H1 (cell line): ENCODE results near the gene MCF2L. TPM values are rescaled to one million over a fixed set of nuclear protein-coding genes. Genes with fewer than 3 reads are reported as not detected.

Experiments used
- CTCF ChIA-PET: fragments of 300-600 bp; sonication (Branson Sonifier 250); formaldehyde crosslinking; loops from one replicate; lab custom pipeline; 2021; ENCODE audit not compliant: partially characterized antibody; lab: Charles Lee
- POLR2A ChIA-PET: fragments of 300-600 bp; sonication (Branson Sonifier 250); formaldehyde crosslinking; loops from one replicate; lab custom pipeline; 2021; ENCODE audit warnings: inconsistent platforms; ENCODE audit not compliant: partially characterized antibody; lab: Charles Lee
- DNase-seq, 2 experiments: peaks; one replicate each; pipeline versions ENCODE4 v3.0.0 to v3.0.0-alpha.2; 2010 to 2022; ENCODE audit warnings: low spot score in 2 of 2, low read depth in 1 of 2, mixed read lengths in 1 of 2
- FAIRE-seq: peaks from 2 replicates; lab custom pipeline; 2011; peaks lifted over from hg19 to GRCh38; lab: Jason Lieb, UNC
- H2AFZ ChIP-seq: 2 replicates; pipeline ENCODE4 v1.8.1; 2012; ENCODE audit warnings: low read length, inconsistent platforms
- H2AK5ac ChIP-seq: 2 replicates; pipeline ENCODE4 v1.6.1; 2013; ENCODE audit warnings: low read depth, low read length
- H2BK120ac ChIP-seq: replicated peaks from 2 replicates; pipeline ENCODE3; 2013; ENCODE audit warnings: low read depth, low read length, inconsistent platforms
- H2BK12ac ChIP-seq: 2 replicates; pipeline ENCODE4 v1.6.1; 2013; ENCODE audit warnings: low read depth, low read length
- H2BK15ac ChIP-seq: 2 replicates; pipeline ENCODE4 v1.6.1; 2013; ENCODE audit warnings: low read length
- H2BK20ac ChIP-seq: 2 replicates; pipeline ENCODE4 v1.6.1; 2013; ENCODE audit warnings: low read length
- H2BK5ac ChIP-seq: 2 replicates; pipeline ENCODE4 v1.6.1; 2013; ENCODE audit warnings: low read depth, low read length
- H3K14ac ChIP-seq: 2 replicates; pipeline ENCODE4 v1.6.1; 2013; ENCODE audit warnings: inconsistent platforms; ENCODE audit not compliant: insufficient read length
- H3K18ac ChIP-seq: 2 replicates; pipeline ENCODE4 v1.6.1; 2013; ENCODE audit warnings: low read length; ENCODE audit errors: extremely low read depth
- H3K23ac ChIP-seq: 2 replicates; pipeline ENCODE4 v1.6.1; 2013; ENCODE audit warnings: inconsistent platforms; ENCODE audit not compliant: insufficient read length
- H3K23me2 ChIP-seq: 2 replicates; pipeline ENCODE4 v1.6.1; 2013; ENCODE audit warnings: low read depth, low read length
- H3K27ac ChIP-seq: 2 replicates; pipeline ENCODE4 v1.6.1; 2011; ENCODE audit warnings: low read depth, low read length, inconsistent platforms
- H3K27me3 ChIP-seq, 4 experiments: replicated peaks in 1 of 4; 1 replicate in 1 of 4; 2 replicates in 3 of 4; pipeline versions ENCODE4 v1.6.1 to v1.8.1; 2011 to 2013; ENCODE audit warnings: low read length in 3 of 4, mild to moderate bottlenecking in 3 of 4, inconsistent platforms in 2 of 4, mixed read lengths in 2 of 4, moderate library complexity in 1 of 4; ENCODE audit not compliant: control insufficient read depth in 3 of 4, insufficient read depth in 3 of 4; ENCODE audit errors: extremely low read depth in 1 of 4
- H3K36me3 ChIP-seq, 4 experiments: 2 replicates each; pipeline versions ENCODE4 v1.6.1 to v1.8.1; 2011 to 2013; ENCODE audit warnings: mild to moderate bottlenecking in 4 of 4, low read length in 3 of 4, moderate library complexity in 2 of 4, control low read depth in 1 of 4, inconsistent platforms in 1 of 4; ENCODE audit not compliant: insufficient read depth in 4 of 4, control insufficient read depth in 2 of 4
- H3K4ac ChIP-seq: replicated peaks from 2 replicates; pipeline ENCODE3; 2013; ENCODE audit warnings: low read length, low read depth, mixed read lengths, inconsistent platforms; ENCODE audit not compliant: insufficient read length
- H3K4me1 ChIP-seq, 4 experiments: replicated peaks in 1 of 4; 1 replicate in 1 of 4; 2 replicates in 3 of 4; pipeline versions ENCODE4 v1.6.1 to v1.8.1; 2011 to 2013; ENCODE audit warnings: low read length in 3 of 4, inconsistent platforms in 2 of 4, mixed read lengths in 1 of 4; ENCODE audit not compliant: insufficient read depth in 4 of 4, control insufficient read depth in 3 of 4
- H3K4me2 ChIP-seq, 2 experiments: 2 replicates each; pipeline versions ENCODE4 v1.6.1 to v1.8.1; 2011 to 2013; ENCODE audit warnings: low read depth in 2 of 2, low read length in 2 of 2, control low read depth in 1 of 2, inconsistent platforms in 1 of 2, mild to moderate bottlenecking in 1 of 2; ENCODE audit not compliant: insufficient read depth in 1 of 2
- H3K4me3 ChIP-seq, 4 experiments: fragments of 200-600, 300-600 bp in 1 of 4; sonication (generic), shearing (Covaris generic), sonication (Bioruptor Twin) in 1 of 4; 2 replicates each; pipeline versions ENCODE4 v1.5.1 to v1.8.1; 2011 to 2016; ENCODE audit warnings: low read length in 4 of 4, low read depth in 3 of 4, control low read depth in 2 of 4, inconsistent platforms in 2 of 4, mild to moderate bottlenecking in 2 of 4, mixed read lengths in 1 of 4, moderate library complexity in 1 of 4; ENCODE audit not compliant: insufficient read depth in 2 of 4; ENCODE audit errors: extremely low read depth in 1 of 4
- H3K56ac ChIP-seq: replicated peaks from 2 replicates; pipeline ENCODE3; 2013; ENCODE audit warnings: low read depth, mild to moderate bottlenecking, mixed read lengths, low read length, inconsistent platforms; ENCODE audit not compliant: insufficient read length
- H3K79me1 ChIP-seq: 2 replicates; pipeline ENCODE4 v1.6.1; 2013; ENCODE audit warnings: low read depth, low read length, control low read depth
- H3K79me2 ChIP-seq, 2 experiments: 2 replicates each; pipeline versions ENCODE4 v1.6.1 to v1.8.1; 2012 to 2013; ENCODE audit warnings: low read length in 2 of 2, mild to moderate bottlenecking in 2 of 2, inconsistent platforms in 1 of 2; ENCODE audit not compliant: insufficient read depth in 2 of 2, control insufficient read depth in 1 of 2
- H3K9ac ChIP-seq, 4 experiments: replicated peaks in 1 of 4; 1 replicate in 1 of 4; 2 replicates in 3 of 4; pipeline versions ENCODE4 v1.6.1 to v1.8.1; 2011 to 2013; ENCODE audit warnings: low read depth in 3 of 4, low read length in 3 of 4, control low read depth in 2 of 4, mild to moderate bottlenecking in 2 of 4, moderate library complexity in 2 of 4, inconsistent platforms in 1 of 4; ENCODE audit errors: extremely low read depth in 1 of 4
- H3K9me3 ChIP-seq, 2 experiments: 2 replicates each; pipeline versions ENCODE4 v1.6.1 to v1.8.1; 2012 to 2013; ENCODE audit warnings: mild to moderate bottlenecking in 2 of 2, moderate library complexity in 2 of 2, control low read depth in 1 of 2, inconsistent platforms in 1 of 2, low read depth in 1 of 2, low read length in 1 of 2, mixed read lengths in 1 of 2; ENCODE audit not compliant: insufficient read depth in 2 of 2
- H4K20me1 ChIP-seq, 2 experiments: replicated peaks in 1 of 2; 2 replicates each; pipeline versions ENCODE3 to v1.8.1; 2011 to 2013; ENCODE audit warnings: inconsistent platforms in 2 of 2, low read length in 2 of 2, mild to moderate bottlenecking in 1 of 2; ENCODE audit not compliant: insufficient read depth in 2 of 2, control insufficient read depth in 1 of 2
- H4K5ac ChIP-seq: 2 replicates; pipeline ENCODE4 v1.6.1; 2013; ENCODE audit warnings: low read length, low read depth, mixed read lengths, inconsistent platforms; ENCODE audit not compliant: insufficient read length
- H4K8ac ChIP-seq: 2 replicates; pipeline ENCODE4 v1.8.0; 2013; ENCODE audit warnings: mild to moderate bottlenecking, moderate library complexity, low read length, inconsistent platforms; ENCODE audit not compliant: insufficient read depth; ENCODE audit errors: extremely low read depth
- H4K91ac ChIP-seq: replicated peaks from 2 replicates; pipeline ENCODE3; 2013; ENCODE audit warnings: low read length, mixed read lengths, inconsistent platforms; ENCODE audit not compliant: insufficient read length
- WGBS, 2 experiments: shearing (Covaris generic) in 1 of 2; methylation state at CpG; one replicate each; pipeline versions ENCODE4 v1.1.6 to v1.1.7; 2013 to 2015; ENCODE audit warnings: low lambda C conversion rate in 2 of 2, mixed read lengths in 2 of 2, inconsistent platforms in 1 of 2, low coverage in 1 of 2, missing lambda C conversion rate in 1 of 2; ENCODE audit not compliant: insufficient replicate concordance in 2 of 2, insufficient coverage in 1 of 2, insufficient read length in 1 of 2; ENCODE audit errors: extremely low coverage in 1 of 2, missing lambda C conversion rate in 1 of 2; 5-methylcytosine and 5-hydroxymethylcytosine counted together
- polyA plus RNA-seq, 7 experiments: library from polyadenylated mRNA; depleted of rRNA in 3 of 7; stranded (reverse) in 5 of 7; unstranded in 2 of 7; fragments of >200 nt in 5 of 7; fragments of 200-250 nt in 2 of 7; gene quantifications; 1 replicate in 5 of 7; 2 replicates in 1 of 7; 4 replicates in 1 of 7; pipeline versions ENCODE4 v1.2.1 to v1.2.3, GENCODE V29; 2011 to 2013; ENCODE audit warnings: missing spikeins in 2 of 7, mixed read lengths in 2 of 7
- total RNA-seq: library from RNA; stranded (reverse); fragmentation: NEBNext Ultra II Directional; extraction: Animal tissue kit (Norgen Biotek cat#: 25700); gene quantifications from 2 replicates; pipeline ENCODE4 v1.2.1, GENCODE V29; 2021

Gene MCF2L
- total and polyA plus RNA-seq, 2 of the 8 experiments (the other 6 are each of a cell fraction or from before 2014, with no cell fraction given) = 10.1 to 24.4 TPM

DNA sequence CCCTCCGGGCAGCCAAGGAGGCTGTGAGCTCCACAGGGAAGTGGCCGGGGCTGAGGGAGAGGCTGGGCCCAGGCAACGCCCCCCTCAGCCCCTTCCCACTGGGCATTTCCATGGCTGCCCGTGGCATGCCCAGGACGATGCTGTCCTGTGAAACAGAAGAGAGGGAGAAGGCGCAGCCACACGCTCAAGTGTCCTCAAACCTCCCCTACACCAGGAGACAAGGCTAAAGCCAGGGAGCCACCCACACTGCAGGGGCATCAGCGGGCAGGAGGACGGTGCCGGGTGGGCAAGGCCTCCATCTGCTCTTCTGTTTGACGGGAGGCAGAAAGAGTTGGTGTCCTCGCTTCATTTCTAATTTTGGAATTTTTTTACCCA, 175.2 kb downstream of the MCF2L start:
- H3K14ac ChIP-seq = no peak overlapping the region
- POLR2A ChIA-PET = no interaction called here

More for the DNA sequence above, 175.2 kb downstream of the MCF2L start:
- H2BK20ac ChIP-seq = no peak overlapping the region
- no peak overlapping the region for H2BK120ac ChIP-seq
- no peaks in the 10 kb centered on the region; a peak in 1 of 7 replicates for H3K27me3 ChIP-seq
- no peak overlapping the region for H4K8ac ChIP-seq
- H3K4me1 ChIP-seq = no peaks in the 10 kb centered on the region; a peak in 1 of 7 replicates
- CTCF ChIA-PET = interaction anchor here (0.6 to 1.5 kb wide), 2 partner anchors 14 to 404 kb away, joined by 4 to 6 read pairs; no protein-coding TSS in a partner anchor
- FAIRE-seq (no peak), DNase-seq (peak in 1 of 2 experiments; percentile 32)
- no peak overlapping the region for H2BK15ac ChIP-seq
- H3K4me3 ChIP-seq = no peak overlapping the region
- H3K23ac ChIP-seq = no peak overlapping the region
- no peak overlapping the region for H4K91ac ChIP-seq
- H3K56ac ChIP-seq = no peak overlapping the region
- H3K4ac ChIP-seq = no peak overlapping the region
- no peaks in the 10 kb centered on the region for H3K23me2 ChIP-seq
- H3K4me2 ChIP-seq = no peak overlapping the region
- H4K20me1 ChIP-seq = no peaks in the 10 kb centered on the region
- H2AK5ac ChIP-seq = no peak overlapping the region
- no peaks in the 10 kb centered on the region for H3K79me2 ChIP-seq
- no peaks in the 10 kb centered on the region for H3K79me1 ChIP-seq
- 81% methylated on average over 11 of the region's 12 CpGs; no CpG with 5 or more reads in 1 of the 2 experiments for WGBS, 2 experiments
- no peak overlapping the region for H4K5ac ChIP-seq
- H3K18ac ChIP-seq = no peak overlapping the region
- no peaks in the 10 kb centered on the region for H3K36me3 ChIP-seq
- no peak overlapping the region for H2BK5ac ChIP-seq
- no peaks in the 10 kb centered on the region for H3K9me3 ChIP-seq
- H2AFZ ChIP-seq = no peak overlapping the region
- H2BK12ac ChIP-seq = 0 out of 2 replicates have a peak overlapping the region, but pooled peaks have one; percentile 50
- no peak overlapping the region for H3K9ac ChIP-seq
- H3K27ac ChIP-seq = no peak overlapping the region
